HepG2 (cell line): ENCODE data around the gene SPATA33. TPM values are rescaled to one million over a fixed set of nuclear protein-coding genes. Genes with fewer than 3 reads are reported as not detected.
A peak's percentile ranks its signal among the peaks of the same experiment; 100 is the strongest.

Experiments
- GATA4 ChIP-seq: sonication (generic); IDR thresholded peaks from 2 replicates; pipeline ENCODE4 v1.6.1; 2016; ENCODE audit warnings: antibody characterized with exemption, low read depth, borderline replicate concordance
- HNRNPH1 ChIP-seq: fragments of 200-400 bp; formaldehyde crosslinking; optimal IDR thresholded peaks from 2 replicates; pipeline ENCODE3; 2017; ENCODE audit warnings: mild to moderate bottlenecking, low read depth, low read length
- KLF13 ChIP-seq: sonication (generic); formaldehyde crosslinking; IDR thresholded peaks from 2 replicates; pipeline ENCODE4 v1.4.0; 2020; ENCODE audit warnings: mild to moderate bottlenecking, missing genetic modification reagents
- MTA1 ChIP-seq: sonication (generic); formaldehyde crosslinking; IDR thresholded peaks from 2 replicates; pipeline ENCODE4 v1.4.0; 2020; ENCODE audit warnings: missing genetic modification reagents, mild to moderate bottlenecking, borderline replicate concordance
- RFX1 ChIP-seq: fragments of 450-650 bp; IDR thresholded peaks from 2 replicates; pipeline ENCODE4 v1.6.1; 2017
- RFX3 ChIP-seq: IDR thresholded peaks from 2 replicates; pipeline ENCODE4 v1.6.1; 2016; ENCODE audit warnings: missing biosample characterization, missing genetic modification reagents
- SMAD3 ChIP-seq: sonication (generic); formaldehyde crosslinking; IDR thresholded peaks from 2 replicates; pipeline ENCODE4 v1.4.0; 2020; ENCODE audit warnings: missing genetic modification reagents
- SOX6 ChIP-seq, 2 experiments: fragments of 450-650 bp in 1 of 2; sonication (generic) in 1 of 2; formaldehyde crosslinking in 1 of 2; IDR thresholded peaks; 2 replicates each; pipeline versions ENCODE4 v1.4.0 to v1.6.1; 2017 to 2020; ENCODE audit warnings: antibody characterized with exemption in 1 of 2, mild to moderate bottlenecking in 1 of 2, missing genetic modification reagents in 1 of 2
- SSRP1 ChIP-seq: IDR thresholded peaks from 2 replicates; pipeline ENCODE4 v1.6.1; 2016; ENCODE audit warnings: control low read depth
- ZBTB38 ChIP-seq: sonication (generic); formaldehyde crosslinking; IDR thresholded peaks from 2 replicates; pipeline ENCODE4 v1.5.1; 2020; ENCODE audit warnings: mild to moderate bottlenecking, missing genetic modification reagents
- ZSCAN30 ChIP-seq: sonication (generic); formaldehyde crosslinking; IDR thresholded peaks from 2 replicates; pipeline ENCODE4 v1.5.0; 2020; ENCODE audit warnings: mild to moderate bottlenecking, missing genetic modification reagents
- polyA plus RNA-seq, 8 experiments: library from polyadenylated mRNA; depleted of rRNA in 3 of 8; stranded (reverse) in 7 of 8; unstranded in 1 of 8; fragments of >200 nt; fragmentation: Illumina TruSeq in 4 of 8; extraction: Trizol in 4 of 8; gene quantifications; 2 replicates each; pipeline versions ENCODE4 v1.2.1 to v1.2.3, GENCODE V29; 2011 to 2016; ENCODE audit warnings: low read depth in 4 of 8, missing spikeins in 1 of 8, mixed read lengths in 1 of 8; ENCODE audit not compliant: insufficient read depth in 1 of 8
- total RNA-seq, 5 experiments: library from RNA; depleted of rRNA; stranded (reverse); fragments of >200 nt; fragmentation: Illumina TruSeq; extraction: Trizol; gene quantifications; 2 replicates each; pipeline ENCODE4 v1.2.3, GENCODE V29; 2016; ENCODE audit warnings: low read depth in 1 of 5
- TF ChIP-seq, protein P1 (sequence below): IDR thresholded peaks from 2 replicates; pipeline ENCODE4 v1.6.1; 2016; ENCODE audit warnings: missing compliant biosample characterization, missing genetic modification reagents, borderline replicate concordance
- TF ChIP-seq, protein P2 (sequence below), 2 experiments: fragments of 450-650 bp in 1 of 2; sonication (generic) in 1 of 2; formaldehyde crosslinking in 1 of 2; IDR thresholded peaks; 2 replicates each; pipeline versions ENCODE4 v1.6.1 to v1.8.0; 2016 to 2022; ENCODE audit warnings: antibody characterized with exemption in 1 of 2, mild to moderate bottlenecking in 1 of 2, missing genetic modification reagents in 1 of 2
- TF ChIP-seq, protein P3 (sequence below): sonication (generic); formaldehyde crosslinking; IDR thresholded peaks from 2 replicates; pipeline ENCODE4 v1.5.1; 2020; ENCODE audit warnings: missing genetic modification reagents, mild to moderate bottlenecking, borderline replicate concordance
- TF ChIP-seq, protein P4 (sequence below): sonication (generic); formaldehyde crosslinking; IDR thresholded peaks from 2 replicates; pipeline ENCODE4 v1.4.0; 2020; ENCODE audit warnings: missing genetic modification reagents, mild to moderate bottlenecking, borderline replicate concordance

Gene SPATA33
- total and polyA plus RNA-seq, 2 of the 13 experiments (the other 11 are each of a cell fraction or from before 2014, with no cell fraction given) = 5.7 to 11.0 TPM

DNA sequence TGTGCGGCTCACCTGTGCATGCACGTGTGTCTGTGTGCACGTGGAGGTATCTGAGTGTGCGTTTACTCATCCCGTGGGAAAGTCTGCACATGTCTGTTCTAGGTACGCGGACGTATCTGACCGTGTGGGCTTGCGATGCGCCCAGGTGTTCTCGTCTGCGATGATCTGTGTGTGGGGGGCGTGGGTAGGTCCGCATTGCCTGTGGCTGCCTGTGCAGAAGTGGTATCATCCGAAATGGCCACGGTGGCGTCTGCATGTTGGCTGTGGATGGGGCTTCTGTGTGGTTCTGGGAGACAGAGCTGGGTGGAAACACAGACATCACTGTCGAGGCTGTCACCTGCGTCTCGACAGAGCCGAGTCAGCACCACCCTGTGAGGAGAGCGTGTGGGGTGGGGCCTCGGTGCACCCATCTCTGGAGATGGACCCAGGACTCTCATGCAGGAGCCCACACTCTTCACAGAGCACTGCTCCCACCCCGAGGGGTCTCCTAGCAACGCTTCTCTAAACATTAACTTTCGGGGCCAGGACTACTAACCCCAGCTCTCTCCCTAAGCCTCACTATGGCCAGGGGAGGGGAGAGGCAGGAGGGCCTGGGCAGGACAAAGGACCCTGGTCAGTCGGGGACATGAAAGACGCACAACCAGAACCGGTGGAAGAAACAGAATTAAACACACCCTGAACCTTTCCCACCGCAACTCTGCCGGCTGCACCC is 35.8 kb upstream of the SPATA33 start (continued):
- TF ChIP-seq, protein P1, sequence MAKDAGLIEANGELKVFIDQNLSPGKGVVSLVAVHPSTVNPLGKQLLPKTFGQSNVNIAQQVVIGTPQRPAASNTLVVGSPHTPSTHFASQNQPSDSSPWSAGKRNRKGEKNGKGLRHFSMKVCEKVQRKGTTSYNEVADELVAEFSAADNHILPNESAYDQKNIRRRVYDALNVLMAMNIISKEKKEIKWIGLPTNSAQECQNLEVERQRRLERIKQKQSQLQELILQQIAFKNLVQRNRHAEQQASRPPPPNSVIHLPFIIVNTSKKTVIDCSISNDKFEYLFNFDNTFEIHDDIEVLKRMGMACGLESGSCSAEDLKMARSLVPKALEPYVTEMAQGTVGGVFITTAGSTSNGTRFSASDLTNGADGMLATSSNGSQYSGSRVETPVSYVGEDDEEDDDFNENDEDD = 0 out of 2 replicates have a peak, but pooled peaks have one; percentile 13
- TF ChIP-seq RFX3 (peak; percentile 31; the same call in 1 of the 2 replicates), SMAD3 (no peak), MTA1 (CRISPR knock-in tag) (0 out of 2 replicates have a peak, but pooled peaks have one; percentile 28), SSRP1 (CRISPR knock-in tag) (no peak), SOX6 (IDR thresholded peaks at IDR 0.05) (no peak), SOX6 (CRISPR knock-in tag; IDR thresholded peaks at IDR 0.05) (no peak), ZSCAN30 (CRISPR knock-in tag) (no peak), ZBTB38 (peak; percentile 77), GATA4 (no peak), HNRNPH1 (no peak), RFX1 (peak; percentile 68; the same call in 1 of the 2 replicates), KLF13 (CRISPR knock-in tag) (no peak)
- TF ChIP-seq, protein P2, sequence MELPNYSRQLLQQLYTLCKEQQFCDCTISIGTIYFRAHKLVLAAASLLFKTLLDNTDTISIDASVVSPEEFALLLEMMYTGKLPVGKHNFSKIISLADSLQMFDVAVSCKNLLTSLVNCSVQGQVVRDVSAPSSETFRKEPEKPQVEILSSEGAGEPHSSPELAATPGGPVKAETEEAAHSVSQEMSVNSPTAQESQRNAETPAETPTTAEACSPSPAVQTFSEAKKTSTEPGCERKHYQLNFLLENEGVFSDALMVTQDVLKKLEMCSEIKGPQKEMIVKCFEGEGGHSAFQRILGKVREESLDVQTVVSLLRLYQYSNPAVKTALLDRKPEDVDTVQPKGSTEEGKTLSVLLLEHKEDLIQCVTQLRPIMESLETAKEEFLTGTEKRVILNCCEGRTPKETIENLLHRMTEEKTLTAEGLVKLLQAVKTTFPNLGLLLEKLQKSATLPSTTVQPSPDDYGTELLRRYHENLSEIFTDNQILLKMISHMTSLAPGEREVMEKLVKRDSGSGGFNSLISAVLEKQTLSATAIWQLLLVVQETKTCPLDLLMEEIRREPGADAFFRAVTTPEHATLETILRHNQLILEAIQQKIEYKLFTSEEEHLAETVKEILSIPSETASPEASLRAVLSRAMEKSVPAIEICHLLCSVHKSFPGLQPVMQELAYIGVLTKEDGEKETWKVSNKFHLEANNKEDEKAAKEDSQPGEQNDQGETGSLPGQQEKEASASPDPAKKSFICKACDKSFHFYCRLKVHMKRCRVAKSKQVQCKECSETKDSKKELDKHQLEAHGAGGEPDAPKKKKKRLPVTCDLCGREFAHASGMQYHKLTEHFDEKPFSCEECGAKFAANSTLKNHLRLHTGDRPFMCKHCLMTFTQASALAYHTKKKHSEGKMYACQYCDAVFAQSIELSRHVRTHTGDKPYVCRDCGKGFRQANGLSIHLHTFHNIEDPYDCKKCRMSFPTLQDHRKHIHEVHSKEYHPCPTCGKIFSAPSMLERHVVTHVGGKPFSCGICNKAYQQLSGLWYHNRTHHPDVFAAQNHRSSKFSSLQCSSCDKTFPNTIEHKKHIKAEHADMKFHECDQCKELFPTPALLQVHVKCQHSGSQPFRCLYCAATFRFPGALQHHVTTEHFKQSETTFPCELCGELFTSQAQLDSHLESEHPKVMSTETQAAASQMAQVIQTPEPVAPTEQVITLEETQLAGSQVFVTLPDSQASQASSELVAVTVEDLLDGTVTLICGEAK (IDR thresholded peaks at IDR 0.05) = no peak
- TF ChIP-seq, protein P2 (CRISPR knock-in tag; IDR thresholded peaks at IDR 0.05) = no peak
- TF ChIP-seq, protein P3, sequence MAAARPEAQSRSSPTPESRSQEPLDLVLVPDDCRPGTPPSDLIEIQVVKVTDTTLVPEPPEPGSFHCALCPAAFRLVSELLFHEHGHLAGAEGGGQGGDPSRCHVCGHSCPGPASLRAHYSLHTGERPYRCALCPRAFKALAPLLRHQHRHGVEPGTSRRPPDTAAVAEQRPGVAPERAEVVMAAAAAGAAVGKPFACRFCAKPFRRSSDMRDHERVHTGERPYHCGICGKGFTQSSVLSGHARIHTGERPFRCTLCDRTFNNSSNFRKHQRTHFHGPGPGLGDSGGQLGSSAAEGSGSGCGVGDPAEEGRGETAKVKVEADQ = no peak
- TF ChIP-seq, protein P4, sequence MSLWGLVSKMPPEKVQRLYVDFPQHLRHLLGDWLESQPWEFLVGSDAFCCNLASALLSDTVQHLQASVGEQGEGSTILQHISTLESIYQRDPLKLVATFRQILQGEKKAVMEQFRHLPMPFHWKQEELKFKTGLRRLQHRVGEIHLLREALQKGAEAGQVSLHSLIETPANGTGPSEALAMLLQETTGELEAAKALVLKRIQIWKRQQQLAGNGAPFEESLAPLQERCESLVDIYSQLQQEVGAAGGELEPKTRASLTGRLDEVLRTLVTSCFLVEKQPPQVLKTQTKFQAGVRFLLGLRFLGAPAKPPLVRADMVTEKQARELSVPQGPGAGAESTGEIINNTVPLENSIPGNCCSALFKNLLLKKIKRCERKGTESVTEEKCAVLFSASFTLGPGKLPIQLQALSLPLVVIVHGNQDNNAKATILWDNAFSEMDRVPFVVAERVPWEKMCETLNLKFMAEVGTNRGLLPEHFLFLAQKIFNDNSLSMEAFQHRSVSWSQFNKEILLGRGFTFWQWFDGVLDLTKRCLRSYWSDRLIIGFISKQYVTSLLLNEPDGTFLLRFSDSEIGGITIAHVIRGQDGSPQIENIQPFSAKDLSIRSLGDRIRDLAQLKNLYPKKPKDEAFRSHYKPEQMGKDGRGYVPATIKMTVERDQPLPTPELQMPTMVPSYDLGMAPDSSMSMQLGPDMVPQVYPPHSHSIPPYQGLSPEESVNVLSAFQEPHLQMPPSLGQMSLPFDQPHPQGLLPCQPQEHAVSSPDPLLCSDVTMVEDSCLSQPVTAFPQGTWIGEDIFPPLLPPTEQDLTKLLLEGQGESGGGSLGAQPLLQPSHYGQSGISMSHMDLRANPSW (CRISPR knock-in tag) = no peak
